Measurements from ENCODE around the gene PGBD2.
"Not testable (repeated sequence)": the region's sequence is repeated elsewhere in the genome, so short reads cannot be mapped to it uniquely, and the experiment has no call there.

DNA sequence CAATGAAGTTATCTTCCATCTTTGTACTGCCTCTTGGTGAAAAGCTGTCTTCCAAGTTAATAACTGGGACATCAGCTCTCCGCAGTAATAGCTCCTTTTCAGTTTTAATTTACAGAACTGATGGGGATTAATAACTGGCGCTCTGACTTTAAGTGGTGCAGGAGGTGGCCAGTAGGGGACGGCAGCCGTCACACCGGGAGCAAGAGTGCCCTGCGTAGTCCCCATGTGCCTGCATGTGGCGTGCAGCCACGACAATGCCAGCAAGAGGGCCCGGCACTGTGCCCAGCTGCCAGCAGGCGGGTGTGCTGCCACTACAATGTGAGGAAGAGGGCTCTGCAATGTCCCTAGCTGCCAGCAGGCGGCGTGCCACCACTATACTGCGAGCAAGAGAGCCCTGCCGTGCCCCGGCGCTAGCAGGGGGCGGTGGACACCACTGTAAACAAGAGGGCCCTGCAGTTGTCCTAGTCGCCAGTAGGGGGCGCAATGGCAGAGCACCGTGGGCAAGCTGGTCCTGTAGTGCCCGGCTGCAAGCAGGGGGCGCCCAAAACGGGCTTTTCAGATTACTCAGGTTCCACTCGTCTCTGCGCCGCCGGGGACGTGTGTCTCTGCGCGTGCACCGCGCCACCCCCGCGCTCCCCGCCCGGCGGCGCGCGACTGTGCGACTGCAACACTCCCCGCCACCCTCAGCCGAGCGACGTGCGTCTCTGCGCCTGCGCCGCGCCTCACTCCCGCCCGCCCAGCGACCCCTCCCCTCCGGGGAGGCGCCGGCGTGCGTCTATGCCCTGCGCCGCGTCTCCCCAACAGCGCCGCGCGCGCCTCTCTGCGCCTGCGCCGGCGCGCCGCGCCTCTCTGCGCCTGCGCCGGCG, 38.3 kb downstream of the PGBD2 start:
- TF ChIP-seq POLR2A (IDR thresholded peaks at IDR 0.05), result not testable (repeated sequence)
- TF ChIP-seq, protein P1, sequence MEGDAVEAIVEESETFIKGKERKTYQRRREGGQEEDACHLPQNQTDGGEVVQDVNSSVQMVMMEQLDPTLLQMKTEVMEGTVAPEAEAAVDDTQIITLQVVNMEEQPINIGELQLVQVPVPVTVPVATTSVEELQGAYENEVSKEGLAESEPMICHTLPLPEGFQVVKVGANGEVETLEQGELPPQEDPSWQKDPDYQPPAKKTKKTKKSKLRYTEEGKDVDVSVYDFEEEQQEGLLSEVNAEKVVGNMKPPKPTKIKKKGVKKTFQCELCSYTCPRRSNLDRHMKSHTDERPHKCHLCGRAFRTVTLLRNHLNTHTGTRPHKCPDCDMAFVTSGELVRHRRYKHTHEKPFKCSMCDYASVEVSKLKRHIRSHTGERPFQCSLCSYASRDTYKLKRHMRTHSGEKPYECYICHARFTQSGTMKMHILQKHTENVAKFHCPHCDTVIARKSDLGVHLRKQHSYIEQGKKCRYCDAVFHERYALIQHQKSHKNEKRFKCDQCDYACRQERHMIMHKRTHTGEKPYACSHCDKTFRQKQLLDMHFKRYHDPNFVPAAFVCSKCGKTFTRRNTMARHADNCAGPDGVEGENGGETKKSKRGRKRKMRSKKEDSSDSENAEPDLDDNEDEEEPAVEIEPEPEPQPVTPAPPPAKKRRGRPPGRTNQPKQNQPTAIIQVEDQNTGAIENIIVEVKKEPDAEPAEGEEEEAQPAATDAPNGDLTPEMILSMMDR (IDR thresholded peaks at IDR 0.05), result not testable (repeated sequence)
